ENCODE data around the gene FBXL4. TPM values are rescaled to one million over a fixed set of nuclear protein-coding genes. Genes with fewer than 3 reads are reported as not detected.
A peak's percentile ranks its signal among the peaks of the same experiment; 100 is the strongest.

Gene FBXL4
- polyA plus RNA-seq, 12 donors = 5.0 to 12.4 (median 9.8) TPM; not detected in 1

DNA sequence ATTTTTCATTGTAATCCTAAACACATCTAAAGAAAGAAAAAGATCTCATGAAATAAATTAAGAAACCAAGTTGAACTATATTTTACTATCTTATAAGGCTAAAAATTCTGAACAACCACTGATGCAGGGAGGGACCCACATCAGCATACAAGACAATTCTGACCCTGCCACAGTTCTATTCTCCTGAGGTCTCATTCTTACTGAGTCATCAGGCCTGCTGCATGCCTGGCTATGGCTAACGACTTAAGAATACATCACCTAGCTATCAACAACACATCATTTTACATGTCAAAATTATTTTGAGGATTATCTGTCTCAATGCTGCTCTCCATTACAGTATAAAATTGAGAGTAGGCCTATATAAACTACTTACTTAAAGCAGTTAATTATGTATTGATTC lies 52.9 kb downstream of the FBXL4 start:
- no peak for DNase-seq

DNA sequence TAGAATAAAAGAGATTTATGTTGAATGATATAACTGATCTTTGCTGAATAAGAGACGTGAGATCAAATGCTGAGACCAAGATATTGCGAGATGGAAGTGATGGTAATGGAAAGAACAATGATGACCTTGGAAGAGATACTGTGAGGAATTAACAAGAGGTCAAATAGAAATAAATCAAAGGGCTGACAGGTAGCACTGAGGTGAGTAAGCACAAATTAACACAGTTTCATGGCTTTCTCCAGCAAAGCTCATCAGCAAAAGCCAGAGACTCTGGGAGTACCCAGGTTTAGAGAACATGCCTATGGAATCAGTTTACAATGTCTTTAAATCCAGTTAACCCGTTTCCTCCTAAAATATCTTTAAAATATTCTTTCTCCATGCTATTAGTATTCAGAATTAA lies 60.1 kb downstream of the FBXL4 start:
- DNase-seq = no peak

DNA sequence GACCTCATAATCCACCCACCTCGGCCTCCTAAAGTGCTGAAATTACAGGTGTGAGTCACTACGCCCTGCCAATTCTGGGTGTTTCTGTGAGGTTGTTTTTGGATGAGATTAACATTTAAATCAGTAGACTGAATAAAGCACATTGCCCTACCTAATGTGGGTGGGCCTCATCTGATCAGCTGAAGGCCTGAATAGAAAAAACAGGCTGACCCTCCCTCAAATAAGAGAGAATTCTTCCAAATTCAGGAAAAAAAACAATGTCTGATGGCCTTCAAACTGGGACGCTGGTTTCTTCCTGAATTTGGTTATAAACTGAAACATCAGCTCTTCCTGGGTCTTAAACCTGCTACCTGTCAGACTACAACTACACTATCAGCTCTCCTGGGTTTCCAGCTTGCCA lies 62.4 kb downstream of the FBXL4 start:
- DNase-seq = no peak

GRCh38 chr6:98880486-98880885 lies 67.3 kb downstream of the FBXL4 start:
- no peak for DNase-seq

GRCh38 chr6:98877250-98877649 lies 70.5 kb downstream of the FBXL4 start:
- no peak for DNase-seq

DNA sequence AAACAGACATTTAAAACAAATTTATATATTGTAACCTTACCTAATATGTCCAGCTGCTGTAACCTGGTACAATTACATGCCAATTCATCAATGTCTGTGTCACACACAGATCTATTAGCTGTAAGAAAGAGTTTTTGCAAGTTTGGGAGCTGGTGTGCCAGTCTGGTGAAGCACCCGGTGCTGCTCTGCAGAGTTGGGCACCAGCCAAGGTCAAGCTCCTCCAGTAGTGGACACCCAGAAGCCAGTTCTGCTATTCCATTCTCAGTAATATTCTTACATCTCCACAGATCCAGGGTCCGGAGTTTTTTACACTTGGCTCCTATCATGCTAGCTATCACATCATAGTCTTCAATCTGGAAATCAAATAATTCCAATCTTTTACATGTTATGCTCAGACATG lies 72.4 kb downstream of the FBXL4 start:
- no peak for DNase-seq

GRCh38 chr6:98871821-98872220 lies 75.9 kb downstream of the FBXL4 start:
- DNase-seq = no peak

- DNase-seq = no peak
Measured at GRCh38 chr6:98871057-98871456, 76.7 kb downstream of the FBXL4 start.

DNA sequence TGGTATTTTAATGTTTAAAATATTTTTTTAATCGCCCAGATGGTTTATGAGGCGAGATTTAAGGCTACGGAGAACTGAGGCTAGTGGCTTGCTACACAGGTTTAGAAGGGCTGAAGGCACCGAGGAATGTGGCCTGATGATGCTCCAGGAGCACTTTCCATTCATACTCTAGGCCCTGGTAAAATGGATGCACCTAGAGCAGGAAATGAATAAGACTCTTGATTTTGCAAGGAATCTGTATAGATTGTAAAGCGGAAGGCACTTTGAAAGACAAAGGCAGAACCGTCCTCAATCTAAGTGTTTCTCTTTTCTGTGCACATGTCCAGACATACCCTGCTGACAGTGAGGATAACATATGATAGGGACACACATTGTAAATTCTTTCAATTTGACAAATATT lies 83.2 kb downstream of the FBXL4 start:
- no peak for DNase-seq

- DNase-seq = no peak
Measured at GRCh38 chr6:98848539-98849242, 99.1 kb downstream of the FBXL4 start.

GRCh38 chr6:98847779-98848538 lies 99.8 kb downstream of the FBXL4 start:
- no peak for DNase-seq

DNA sequence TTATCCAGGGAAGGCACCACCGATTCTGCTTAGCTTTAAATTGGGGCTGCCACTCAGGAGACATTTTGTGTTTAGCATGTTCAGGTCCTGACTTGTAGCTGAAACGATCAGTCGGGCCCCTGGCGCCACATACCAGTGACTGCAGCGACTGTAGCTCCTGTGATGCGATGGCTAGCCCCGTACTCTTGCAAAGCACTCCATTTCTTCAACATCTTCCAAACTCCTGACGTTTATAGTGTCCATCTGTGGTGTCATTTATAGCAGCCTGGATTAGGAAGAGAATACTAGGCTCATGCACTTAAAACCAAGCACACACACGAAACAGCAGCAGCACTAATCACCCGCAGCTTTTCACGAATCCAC lies 100.3 kb downstream of the FBXL4 start:
- no peak for DNase-seq

DNA sequence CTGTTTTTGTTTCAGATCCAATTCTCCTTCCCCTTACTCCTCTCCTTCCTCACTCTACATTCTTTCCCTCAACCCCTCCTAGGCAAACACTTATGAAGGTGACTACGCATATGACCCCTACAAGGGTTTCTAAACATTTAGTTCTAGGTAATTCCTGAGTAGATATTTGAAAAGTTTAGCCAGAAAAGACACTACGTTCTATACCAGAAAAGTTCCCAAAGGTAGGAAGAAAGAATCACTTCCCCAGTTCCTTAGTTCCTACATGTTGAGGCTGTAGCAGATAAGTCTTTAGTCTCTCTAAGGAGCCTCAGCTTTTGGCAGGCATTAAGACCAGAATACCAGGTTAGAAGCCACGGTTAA lies 101.7 kb downstream of the FBXL4 start:
- DNase-seq = no peak

GRCh38 chr6:98845211-98846020 lies 102.3 kb downstream of the FBXL4 start:
- peak; percentile 79 for DNase-seq

DNA sequence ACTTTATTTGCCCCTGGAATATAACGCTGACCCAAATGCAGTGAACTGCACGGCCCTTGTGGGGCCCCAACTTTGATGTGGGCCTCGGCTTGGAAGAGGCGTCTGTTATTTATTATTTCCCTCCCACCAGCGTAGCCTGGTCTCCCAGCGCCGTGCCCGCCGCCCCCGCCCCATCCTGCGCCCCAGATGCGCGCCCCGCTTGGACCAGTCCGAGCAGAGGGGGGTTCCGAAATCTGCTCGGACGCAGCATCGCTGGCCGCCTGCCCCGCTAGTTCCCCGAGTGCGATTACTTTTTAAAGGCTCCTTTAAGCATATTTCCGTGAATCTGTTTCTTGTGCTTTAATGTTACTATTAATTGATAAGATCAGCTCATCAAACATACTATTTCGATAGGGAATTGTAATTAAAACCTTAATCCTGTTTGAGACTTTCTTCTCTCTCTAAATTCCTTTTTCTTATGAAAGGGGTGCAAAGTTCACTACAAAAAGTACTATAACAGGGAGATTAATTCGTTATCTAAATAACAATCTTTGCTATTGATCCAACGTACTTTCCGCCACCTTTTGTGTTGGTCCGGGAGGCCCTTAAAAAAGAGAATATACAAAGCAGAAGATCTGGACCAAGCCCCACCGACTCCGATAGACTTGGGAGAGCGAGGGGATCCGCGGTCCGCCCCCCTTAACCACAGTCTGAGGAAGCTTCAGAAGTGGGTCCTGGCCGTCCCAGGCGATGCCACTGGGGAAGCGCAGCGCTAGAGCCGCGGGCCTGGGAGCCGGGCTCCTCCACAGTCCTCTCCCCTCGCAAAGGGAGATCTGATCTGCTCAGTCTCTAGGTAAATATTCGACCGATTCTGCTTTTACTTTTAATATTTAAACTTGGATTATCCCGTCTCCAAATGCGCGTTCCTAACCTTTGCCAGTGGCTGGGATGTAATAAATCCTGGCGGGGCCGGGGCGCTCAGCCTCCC lies 103.2 kb downstream of the FBXL4 start:
- no peak for DNase-seq

- no peak for DNase-seq
Measured at GRCh38 chr6:98843271-98844243, 104.2 kb downstream of the FBXL4 start.

DNA sequence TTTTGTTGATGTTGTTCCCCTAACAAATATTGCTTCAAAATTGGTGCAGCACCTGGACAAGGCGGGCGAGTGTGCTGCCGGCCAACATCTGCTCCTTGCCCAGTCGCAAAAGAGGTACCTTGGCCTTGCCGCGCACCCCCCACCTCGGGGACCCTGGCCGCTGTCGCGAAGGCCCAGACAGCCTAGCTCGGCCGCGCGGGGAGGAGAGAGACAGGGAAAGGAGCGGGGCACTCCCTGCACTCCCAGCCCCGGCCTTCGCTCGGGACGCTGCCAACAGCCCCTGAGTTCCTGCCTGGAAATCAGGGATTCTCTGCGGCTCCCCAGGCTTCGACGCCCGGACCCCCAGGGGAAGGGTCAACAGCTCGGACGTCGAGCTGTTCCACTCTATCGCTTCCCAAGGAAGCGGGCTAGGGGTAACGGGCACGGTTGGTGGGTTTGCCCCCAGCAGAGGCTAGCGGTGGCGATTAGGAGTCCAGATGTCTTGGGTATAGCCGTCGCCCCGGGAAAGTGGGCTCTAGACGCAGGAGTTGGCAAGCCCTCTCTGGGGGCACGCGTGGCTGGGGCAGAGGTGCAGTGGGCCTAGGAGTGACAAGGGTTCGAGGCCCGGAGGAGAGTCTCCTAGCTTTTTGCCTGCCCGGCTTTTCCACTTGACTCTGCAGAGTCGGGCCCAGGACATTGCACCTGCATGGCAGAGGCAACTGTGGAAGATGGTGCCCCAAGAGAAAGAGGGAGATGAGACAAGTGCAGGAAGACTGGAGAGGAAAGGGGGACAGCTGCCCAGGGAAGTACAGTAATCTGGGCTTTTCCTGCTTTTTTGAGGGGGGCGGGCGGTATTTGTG lies 105.2 kb downstream of the FBXL4 start:
- DNase-seq = no peak

- no peak for DNase-seq
Measured at GRCh38 chr6:98841621-98842341, 106.0 kb downstream of the FBXL4 start.
